NCI-H446 treated with DMSO at 0.1 percent for 48 hours (cell line): ENCODE data around the gene SORCS2.

Experiments
- DNase-seq: peaks from one replicate; lab custom pipeline; 2025; lab: John Stamatoyannopoulos, UW

The SORCS2 gene

GRCh38 chr4:7356667-7357310, 164.5 kb downstream of the SORCS2 start:
- no peak for DNase-seq

GRCh38 chr4:7357323-7357722, 165.0 kb downstream of the SORCS2 start:
- no peak for DNase-seq

DNA sequence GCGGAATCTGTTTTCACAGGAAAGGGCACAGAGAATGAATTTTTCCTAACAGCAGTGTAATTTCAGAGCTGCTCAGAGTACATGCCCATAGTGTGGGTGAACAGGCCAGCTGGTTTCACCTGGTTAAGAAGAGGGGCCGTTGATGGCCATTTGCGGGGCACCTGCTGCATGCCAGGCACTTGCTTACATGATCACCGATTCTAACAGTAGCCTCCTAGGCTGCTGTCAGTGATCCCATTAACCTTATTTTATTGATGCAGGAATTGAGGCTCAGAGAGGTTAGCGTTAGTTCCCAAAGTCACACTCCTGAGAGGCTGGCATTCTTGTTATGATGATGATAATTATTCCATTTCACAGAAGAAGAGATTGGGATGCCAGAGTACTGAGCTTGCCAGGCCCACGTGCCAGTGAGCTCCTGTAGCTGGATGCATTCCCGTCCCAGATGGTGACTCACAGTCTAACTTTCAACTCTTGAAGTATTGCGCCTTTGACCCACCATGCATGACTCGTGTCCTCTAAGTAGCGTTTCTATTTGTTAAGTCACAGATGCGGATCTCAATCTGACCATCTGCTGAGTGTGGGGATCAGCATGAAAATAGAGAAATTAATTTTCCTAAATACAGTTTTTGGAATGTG, 165.9 kb downstream of the SORCS2 start:
- DNase-seq = peak; percentile 56

GRCh38 chr4:7359400-7360062, 167.2 kb downstream of the SORCS2 start:
- no peak for DNase-seq

DNA sequence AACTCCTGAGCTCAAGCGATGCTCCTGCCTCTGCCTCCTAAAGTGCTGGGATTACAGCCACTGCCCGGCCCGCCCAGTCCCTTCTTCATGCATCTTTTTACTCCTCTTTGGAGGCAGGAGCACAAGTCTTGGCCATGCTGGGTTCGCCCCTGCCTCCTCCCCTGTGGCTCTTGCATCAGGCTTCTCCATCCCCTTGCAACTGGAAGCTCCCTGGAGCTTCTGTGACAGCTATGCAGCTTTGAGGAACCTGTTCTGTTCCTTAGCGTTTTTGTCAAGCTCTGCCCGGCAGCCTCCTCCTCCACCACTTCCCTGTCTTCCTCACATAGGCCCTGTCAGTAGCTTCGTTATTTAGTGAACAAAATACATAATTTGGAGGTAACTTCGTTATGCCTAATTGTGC, 168.5 kb downstream of the SORCS2 start:
- no peak for DNase-seq

DNA sequence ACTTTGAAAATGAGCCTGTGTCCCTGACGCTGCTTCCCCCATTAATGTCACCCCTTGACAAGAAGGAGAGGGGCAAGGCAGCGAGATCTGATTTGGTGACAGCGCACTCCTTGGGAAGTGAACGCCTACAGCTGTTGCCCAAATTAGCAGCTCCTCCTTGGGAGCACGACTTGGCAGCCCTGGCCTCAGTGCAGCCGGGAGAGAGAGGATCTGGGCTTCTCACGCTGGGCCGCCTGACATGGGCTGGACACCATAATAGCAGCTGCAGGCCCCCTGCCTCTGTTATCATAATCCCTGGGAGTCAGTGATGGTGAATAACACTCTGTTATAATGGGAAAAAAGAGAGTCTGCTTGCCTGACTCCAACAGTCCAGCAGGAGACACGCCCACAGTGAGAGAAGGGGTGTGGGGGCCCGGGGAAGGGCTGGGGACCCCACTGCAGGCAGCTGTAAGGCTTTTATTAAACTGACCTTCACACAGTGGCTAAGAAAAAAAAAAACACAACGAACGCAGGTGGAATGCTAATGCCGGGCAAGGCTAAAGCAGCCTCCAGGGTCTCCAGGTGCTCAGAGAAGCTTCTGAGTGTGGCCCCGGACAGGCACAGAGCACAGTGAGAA, 169.1 kb downstream of the SORCS2 start:
- no peak for DNase-seq

- no peak for DNase-seq
These were observed 170.0 kb downstream of the SORCS2 start for GRCh38 chr4:7362341-7362740.

- DNase-seq = no peak
These were observed 170.6 kb downstream of the SORCS2 start for GRCh38 chr4:7362862-7363430.

DNA sequence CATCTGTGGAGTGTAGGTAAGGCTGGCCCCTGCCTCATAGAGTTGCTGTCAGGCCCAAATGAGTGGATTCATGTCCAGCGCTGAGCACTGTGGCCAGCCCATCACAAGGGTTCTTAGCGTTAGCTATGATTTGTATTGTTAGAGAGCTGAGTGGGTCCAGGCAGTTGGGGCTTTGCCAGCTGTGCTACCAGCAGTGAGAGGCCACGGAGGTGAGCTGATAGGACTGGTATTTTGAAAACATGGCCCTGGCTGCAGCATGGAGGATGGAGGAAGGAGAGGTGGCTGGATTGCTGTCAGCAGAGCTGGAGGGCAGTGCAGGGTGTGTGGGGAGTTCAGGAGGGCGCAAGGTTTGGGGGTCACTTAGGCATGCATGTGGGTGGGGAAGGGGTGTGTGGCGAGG, 172.6 kb downstream of the SORCS2 start:
- DNase-seq = no peak

GRCh38 chr4:7365462-7366179, 173.3 kb downstream of the SORCS2 start:
- DNase-seq = peak; percentile 40

DNA sequence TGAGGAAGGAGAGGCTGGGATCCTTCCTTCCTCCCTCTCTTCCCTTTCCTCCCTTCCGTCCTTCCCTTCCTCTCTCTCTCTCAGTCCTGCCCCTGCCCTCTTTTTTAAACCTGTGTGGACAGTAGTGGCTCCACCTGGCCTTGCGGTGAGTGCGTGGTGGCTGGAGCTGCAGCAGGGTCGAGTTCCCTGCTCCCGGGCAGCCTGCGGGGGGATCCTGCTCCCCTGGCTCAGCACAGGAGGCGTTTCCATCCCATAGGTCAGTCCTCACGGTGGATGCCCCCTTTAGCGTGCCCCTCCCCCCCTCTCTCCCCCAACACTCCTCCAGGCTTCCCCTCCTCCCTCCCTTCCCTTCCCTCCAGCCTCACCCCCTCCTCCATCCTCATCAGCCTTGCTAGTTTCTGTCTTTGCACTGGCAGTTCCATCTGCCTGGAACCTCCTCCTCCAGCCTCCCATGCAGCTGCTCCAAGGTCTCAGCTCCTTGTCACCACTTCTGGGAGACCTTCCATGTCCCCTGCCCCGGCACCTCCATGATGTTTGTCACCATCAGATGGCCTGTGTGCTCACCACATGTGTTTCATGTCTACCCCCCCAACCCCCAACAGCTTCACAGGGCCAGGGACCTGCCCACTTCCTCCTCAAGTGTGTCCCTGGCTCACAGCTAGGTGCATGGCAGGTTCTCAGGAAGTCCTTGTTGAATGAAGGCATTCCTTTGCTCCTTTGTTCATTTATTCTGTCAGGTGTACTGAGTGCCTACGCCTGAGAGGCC, 174.0 kb downstream of the SORCS2 start:
- no peak for DNase-seq

DNA sequence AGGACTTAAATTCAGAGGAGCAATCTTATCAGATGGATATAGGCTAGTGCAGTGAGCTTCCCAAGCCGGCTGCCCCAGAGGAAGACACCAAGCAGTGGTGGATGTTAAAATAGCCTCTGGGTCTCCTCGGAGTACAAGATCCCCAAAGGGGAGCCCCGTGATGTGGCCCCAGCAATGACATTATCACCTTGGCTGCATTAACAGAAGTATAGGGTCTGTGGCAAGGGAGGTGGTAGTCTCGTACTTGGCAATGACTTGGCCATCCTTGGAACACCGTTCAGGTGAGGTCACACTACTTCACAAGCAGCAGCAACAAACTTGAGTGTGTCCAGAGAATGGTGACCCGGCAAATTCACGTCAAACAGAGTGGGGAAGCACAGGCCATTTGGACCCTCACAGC, 174.6 kb downstream of the SORCS2 start:
- no peak for DNase-seq

GRCh38 chr4:7367406-7367805, 175.1 kb downstream of the SORCS2 start:
- no peak for DNase-seq

- no peak for DNase-seq
These were observed 175.5 kb downstream of the SORCS2 start for GRCh38 chr4:7367864-7368277.

DNA sequence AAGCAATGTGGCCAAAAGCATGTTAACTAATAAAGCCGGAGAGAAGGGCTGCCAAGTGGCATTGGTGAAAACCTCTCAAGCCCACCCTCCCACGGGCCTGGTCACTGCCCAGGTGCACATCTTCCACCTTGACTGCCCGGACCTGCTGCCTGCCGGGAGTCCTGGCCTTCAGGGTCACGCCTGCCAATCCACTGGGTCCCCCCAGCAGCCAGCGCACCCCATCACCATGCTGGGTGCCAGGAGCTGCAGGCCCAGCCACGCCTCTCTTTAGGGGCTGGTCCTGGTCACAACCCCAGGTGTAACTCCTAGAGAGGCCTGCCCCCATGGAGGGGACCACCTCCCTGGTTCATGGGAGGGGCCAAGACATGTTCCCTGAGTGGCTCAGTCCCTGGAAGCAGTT, 176.0 kb downstream of the SORCS2 start:
- DNase-seq = no peak

DNA sequence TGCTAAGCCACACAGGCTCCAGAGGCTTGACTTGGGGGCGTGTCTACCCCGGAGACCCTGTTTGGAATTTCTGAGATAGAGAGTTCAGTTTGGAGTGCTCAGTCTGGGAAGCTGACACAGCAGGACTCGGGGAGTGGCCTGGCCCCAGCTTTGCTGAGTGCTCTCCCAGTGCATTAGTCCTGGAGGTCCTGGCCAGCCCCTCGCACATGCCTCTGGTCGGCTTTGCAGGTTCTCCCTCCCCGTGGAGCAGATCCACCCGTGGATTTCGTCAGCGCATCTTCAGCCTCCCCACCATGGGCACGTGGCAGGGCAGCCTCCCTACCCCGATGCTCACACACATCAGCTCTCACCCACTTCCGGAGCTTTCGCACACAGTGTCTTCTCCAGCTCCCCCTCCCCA, 177.2 kb downstream of the SORCS2 start:
- DNase-seq = no peak

- no peak for DNase-seq
These were observed 177.7 kb downstream of the SORCS2 start for GRCh38 chr4:7370038-7370437.

GRCh38 chr4:7371210-7371941, 179.0 kb downstream of the SORCS2 start:
- no peak for DNase-seq

- DNase-seq = no peak
These were observed 180.3 kb downstream of the SORCS2 start for GRCh38 chr4:7372673-7373072.

DNA sequence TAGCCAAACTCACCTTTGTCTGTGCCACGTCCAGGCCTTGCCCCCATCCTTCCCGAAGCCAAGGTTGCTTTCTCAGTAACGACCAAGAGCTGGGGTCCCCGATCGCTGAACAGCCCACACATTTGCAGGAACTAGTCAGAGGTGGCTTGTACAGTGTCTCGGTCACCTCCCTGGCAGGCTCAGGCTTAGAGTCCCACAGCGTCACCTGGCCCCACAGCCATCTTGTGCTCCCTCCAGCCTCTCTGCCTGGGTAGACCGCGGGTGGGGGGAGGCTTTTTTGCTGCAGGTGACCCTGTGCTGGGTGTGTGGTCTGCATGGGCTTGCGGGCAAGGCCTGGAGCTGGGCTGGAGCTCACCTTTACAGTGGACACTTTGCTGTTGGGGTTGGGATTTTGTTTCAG, 182.2 kb downstream of the SORCS2 start:
- DNase-seq = no peak

GRCh38 chr4:7375427-7375826, 183.1 kb downstream of the SORCS2 start:
- no peak for DNase-seq
